ENCODE data around the gene SPTBN5. TPM values are rescaled to one million over a fixed set of nuclear protein-coding genes. Genes with fewer than 3 reads are reported as not detected.

The SPTBN5 gene
- total RNA-seq, 2 donors from 2014 or later: 2.0 to 2.8 TPM

GRCh38 chr15:41817327-41817726 is 76.5 kb downstream of the SPTBN5 start:
- H3K36me3 Mint-ChIP-seq (ENCODE audit: low read depth): peaks cover 18% of the 10 kb centered on the region
- Histone ChIP-seq H3K4me3 (ENCODE audit: low read length) (no peak overlapping the region), H3K9ac (ENCODE audit: extremely low read depth, low read length, poor library complexity, severe bottlenecking) (no peak overlapping the region), H3K27me3 (ENCODE audit: control insufficient read depth, insufficient read depth, low read length, poor library complexity, severe bottlenecking) (no peaks in the 10 kb centered on the region), H3K36me3 (ENCODE audit: control insufficient read depth, insufficient read depth, low read length) (peaks cover 10% of the 10 kb centered on the region), H3K4me1 (ENCODE audit: control insufficient read depth, insufficient read depth, low read length) (no peaks in the 10 kb centered on the region), H3K27ac (ENCODE audit: low read depth, low read length) (no peak overlapping the region), H3K9me3 (ENCODE audit: control insufficient read depth, low read length) (no peaks in the 10 kb centered on the region)
- H3K9me3 Mint-ChIP-seq: no peaks in the 10 kb centered on the region
- no peak overlapping the region for H3K27ac Mint-ChIP-seq
- DNase-seq: no peak
- 96 to 97% methylated on average over 9 to 14 of the region's 14 CpGs for WGBS, 2 experiments (ENCODE audit: insufficient coverage in 1 of 2, insufficient read length in 1 of 2)
- no peaks in the 10 kb centered on the region for H3K4me1 Mint-ChIP-seq
- no peaks in the 10 kb centered on the region for H3K27me3 Mint-ChIP-seq (ENCODE audit: insufficient read depth)
- no peak overlapping the region for H3K4me3 Mint-ChIP-seq
- TF ChIP-seq CTCF (conservative IDR thresholded peaks at IDR 0.05): no peak

- Histone ChIP-seq H3K9me3 (ENCODE audit: control insufficient read depth, low read length) (no peaks in the 10 kb centered on the region), H3K9ac (ENCODE audit: extremely low read depth, low read length, poor library complexity, severe bottlenecking) (no peak overlapping the region), H3K36me3 (ENCODE audit: control insufficient read depth, insufficient read depth, low read length) (peaks cover 10% of the 10 kb centered on the region), H3K4me1 (ENCODE audit: control insufficient read depth, insufficient read depth, low read length) (no peaks in the 10 kb centered on the region), H3K27me3 (ENCODE audit: control insufficient read depth, insufficient read depth, low read length, poor library complexity, severe bottlenecking) (no peaks in the 10 kb centered on the region), H3K4me3 (ENCODE audit: low read length) (no peak overlapping the region), H3K27ac (ENCODE audit: low read depth, low read length) (no peak overlapping the region)
- TF ChIP-seq CTCF (conservative IDR thresholded peaks at IDR 0.05): no peak
- 95 to 100% methylated on average over 6 to 9 of the region's 9 CpGs for WGBS, 2 experiments (ENCODE audit: insufficient coverage in 1 of 2, insufficient read length in 1 of 2)
- Mint-ChIP-seq H3K27me3 (ENCODE audit: insufficient read depth) (no peaks in the 10 kb centered on the region), H3K27ac (no peak overlapping the region), H3K36me3 (ENCODE audit: low read depth) (peaks cover 18% of the 10 kb centered on the region), H3K4me3 (no peak overlapping the region), H3K4me1 (no peaks in the 10 kb centered on the region), H3K9me3 (no peaks in the 10 kb centered on the region)
- no peak for DNase-seq
These were observed 77.1 kb downstream of the SPTBN5 start for GRCh38 chr15:41816788-41817187.

- Mint-ChIP-seq H3K4me3 (no peak overlapping the region), H3K4me1 (no peaks in the 10 kb centered on the region), H3K27ac (no peak overlapping the region), H3K27me3 (ENCODE audit: insufficient read depth) (no peaks in the 10 kb centered on the region), H3K36me3 (ENCODE audit: low read depth) (peaks cover 16% of the 10 kb centered on the region), H3K9me3 (no peaks in the 10 kb centered on the region)
- Histone ChIP-seq H3K36me3 (ENCODE audit: control insufficient read depth, insufficient read depth, low read length) (peaks cover 10% of the 10 kb centered on the region), H3K4me1 (ENCODE audit: control insufficient read depth, insufficient read depth, low read length) (no peaks in the 10 kb centered on the region), H3K9me3 (ENCODE audit: control insufficient read depth, low read length) (no peaks in the 10 kb centered on the region), H3K27me3 (ENCODE audit: control insufficient read depth, insufficient read depth, low read length, poor library complexity, severe bottlenecking) (no peaks in the 10 kb centered on the region), H3K27ac (ENCODE audit: low read depth, low read length) (no peak overlapping the region), H3K4me3 (ENCODE audit: low read length) (no peak overlapping the region), H3K9ac (ENCODE audit: extremely low read depth, low read length, poor library complexity, severe bottlenecking) (no peak overlapping the region)
- 94 to 100% methylated on average over 4 to 5 of the region's 5 CpGs for WGBS, 2 experiments (ENCODE audit: insufficient coverage in 1 of 2, insufficient read length in 1 of 2)
- no peak for TF ChIP-seq CTCF (conservative IDR thresholded peaks at IDR 0.05)
- no peak for DNase-seq
These were observed 79.3 kb downstream of the SPTBN5 start for GRCh38 chr15:41814534-41814933.
